GM21390 (cell line): ENCODE data around the gene ZNF827.

Source experiments
- ATAC-seq: cut with Tn5 transposase; IDR thresholded peaks from one replicate; pipeline ENCODE4 v1.9.1; 2021; ENCODE audit not compliant: unreplicated experiment

ZNF827 gene

DNA sequence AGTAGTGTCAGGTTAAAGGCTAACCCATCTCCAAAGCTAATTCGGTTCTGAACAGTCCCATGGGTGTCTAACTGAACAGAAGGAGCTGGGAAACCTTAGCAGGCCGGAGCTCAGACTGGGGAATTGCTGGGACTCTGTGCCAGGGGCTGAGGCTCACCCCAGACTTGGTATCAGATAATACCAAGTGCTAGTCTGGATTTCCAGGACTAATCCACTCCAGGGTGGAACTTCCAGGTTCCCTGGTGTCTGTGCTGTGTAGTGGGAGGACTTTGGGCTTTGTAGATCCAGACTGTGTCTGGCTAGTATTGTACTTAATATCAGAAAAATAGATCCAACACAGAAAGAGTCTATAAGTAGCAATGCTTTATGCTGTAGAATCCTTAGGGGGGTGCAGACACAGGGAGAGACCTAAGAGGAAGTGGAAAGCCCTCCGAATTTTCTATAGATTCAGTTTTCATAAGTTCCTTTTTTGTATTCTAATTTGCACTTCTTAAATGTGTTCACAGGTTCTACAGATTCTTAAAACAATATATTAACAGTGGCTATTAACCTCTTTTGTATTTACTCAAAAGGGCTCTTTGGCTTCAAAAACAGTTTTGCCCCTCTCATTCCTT lies 4.1 kb downstream of the ZNF827 start:
- ATAC-seq: no peak

DNA sequence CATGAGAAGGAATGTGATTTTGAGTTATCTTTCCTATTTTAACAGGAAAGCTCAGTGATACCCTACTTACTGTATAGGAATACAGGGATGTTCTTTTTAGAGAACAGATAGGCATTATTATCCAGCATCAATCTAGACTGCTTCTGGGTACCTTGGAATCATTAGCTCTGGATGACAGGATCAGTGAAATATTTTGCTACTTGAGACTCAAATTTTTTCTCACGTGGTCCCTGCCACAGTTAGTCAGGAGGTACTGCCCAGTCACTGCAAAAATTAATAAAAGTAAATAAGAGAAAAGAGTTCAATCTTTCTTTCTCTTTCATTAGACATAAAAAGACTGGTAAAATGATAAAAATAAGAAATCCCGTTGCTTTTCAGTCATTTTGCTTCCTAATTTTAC lies 5.5 kb downstream of the ZNF827 start:
- ATAC-seq: no peak

DNA sequence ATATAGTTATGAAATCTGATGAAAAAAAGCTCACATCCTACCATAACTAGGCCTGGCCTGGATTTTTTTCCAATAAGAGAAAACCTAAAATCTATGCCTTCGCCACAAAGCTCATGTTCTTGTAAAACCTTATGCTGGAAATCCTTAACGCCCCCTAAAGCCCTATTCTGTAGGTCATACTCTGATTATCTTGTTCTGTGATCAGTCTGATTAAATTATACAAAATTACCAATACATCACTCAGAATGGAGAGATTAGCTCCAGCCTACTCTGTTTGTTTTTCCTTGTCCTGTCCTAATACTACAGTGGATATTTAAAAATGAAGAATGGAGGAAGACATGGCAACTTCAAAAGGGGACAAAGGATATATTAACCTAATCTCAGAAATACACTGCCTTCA lies 7.2 kb downstream of the ZNF827 start:
- ATAC-seq: no peak

DNA sequence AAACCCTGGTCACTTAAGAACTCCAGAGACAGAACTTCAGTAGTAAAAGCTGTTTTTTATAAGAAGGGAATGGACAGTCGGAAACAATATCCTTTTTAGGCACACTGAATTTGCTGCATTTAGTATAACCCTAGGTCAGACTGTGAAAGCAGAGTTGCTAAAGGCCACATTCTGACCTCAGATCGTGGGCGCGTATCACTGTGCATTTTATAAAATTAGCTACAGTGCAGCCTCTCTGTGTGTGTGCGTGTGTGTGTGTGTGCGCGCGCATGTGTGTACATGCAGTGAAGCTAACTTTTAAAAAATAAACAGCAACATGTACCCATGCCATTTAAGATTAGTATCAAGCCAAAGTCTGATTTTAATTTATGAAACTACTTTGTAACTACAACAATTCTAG lies 8.0 kb downstream of the ZNF827 start:
- no peak for ATAC-seq

DNA sequence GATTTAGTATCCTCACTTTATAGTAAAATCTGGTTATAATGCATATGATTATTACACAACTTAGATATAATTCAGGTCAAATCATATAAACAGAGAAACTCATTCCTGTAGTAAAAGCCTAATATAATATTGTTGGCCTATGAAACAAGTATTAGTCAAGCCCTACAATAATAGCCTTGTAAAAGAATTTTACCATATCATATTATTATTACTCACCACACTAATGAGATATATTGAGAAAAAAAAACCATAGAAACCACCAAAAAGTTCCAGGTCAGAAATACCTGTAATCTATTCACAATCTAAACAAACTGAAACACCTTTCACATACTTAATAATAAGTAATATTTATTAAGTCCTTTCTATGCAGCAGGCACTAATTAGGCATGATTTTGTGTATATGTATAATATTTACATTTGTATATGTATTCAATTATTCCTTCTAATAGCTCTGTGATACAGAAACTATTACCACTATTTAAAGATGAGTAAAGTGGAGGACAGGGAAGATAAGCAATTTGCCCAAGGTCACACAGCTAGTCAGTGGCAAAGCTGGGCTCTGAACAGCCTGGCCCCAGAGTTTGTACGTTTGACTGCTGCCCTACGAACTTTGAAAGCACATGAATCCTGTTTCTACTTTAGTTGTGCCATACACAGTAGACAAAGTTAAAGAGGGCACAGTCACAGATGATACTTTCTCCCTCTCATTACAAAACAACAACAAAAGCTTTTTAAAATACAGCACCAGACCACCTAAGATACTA lies 9.0 kb downstream of the ZNF827 start:
- ATAC-seq: no peak

DNA sequence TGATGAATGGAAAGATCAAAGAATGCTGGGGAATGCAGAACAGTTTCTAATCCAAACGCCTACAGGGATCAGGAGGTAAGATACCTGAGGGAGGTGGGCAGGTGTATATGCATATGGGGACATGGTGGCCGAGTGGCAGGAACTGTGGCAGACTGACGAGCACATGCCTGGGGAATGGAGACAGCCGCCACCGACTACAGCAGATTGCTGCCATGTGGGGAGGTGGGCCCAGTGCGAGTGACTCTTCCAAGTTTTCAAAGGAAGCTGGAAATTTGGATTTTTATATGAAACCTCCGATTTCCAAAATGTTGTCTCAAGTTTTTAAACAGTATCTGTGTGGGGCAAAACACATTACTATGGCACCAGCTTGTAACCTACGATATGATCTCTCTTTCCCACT lies 9.9 kb downstream of the ZNF827 start:
- ATAC-seq: no peak

DNA sequence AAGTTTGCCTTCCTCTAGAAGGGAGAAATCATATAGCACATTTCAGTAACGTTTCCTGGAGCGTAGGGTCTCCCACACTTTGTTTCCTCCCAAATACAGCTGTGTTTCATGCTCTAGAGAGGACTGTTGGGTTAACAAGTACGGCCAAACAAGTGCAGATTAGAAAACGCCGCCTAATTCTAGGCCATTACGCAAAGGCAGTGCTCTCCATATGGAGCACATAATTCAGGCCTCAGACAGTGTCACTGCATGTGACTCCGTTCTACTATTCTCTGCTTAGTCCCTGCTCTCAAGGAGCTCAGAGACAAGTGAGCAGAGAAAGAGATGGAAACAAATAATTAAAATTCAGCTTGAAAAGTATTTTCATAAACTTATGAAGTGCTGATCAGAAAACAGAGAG lies 11.6 kb downstream of the ZNF827 start:
- ATAC-seq: no peak

DNA sequence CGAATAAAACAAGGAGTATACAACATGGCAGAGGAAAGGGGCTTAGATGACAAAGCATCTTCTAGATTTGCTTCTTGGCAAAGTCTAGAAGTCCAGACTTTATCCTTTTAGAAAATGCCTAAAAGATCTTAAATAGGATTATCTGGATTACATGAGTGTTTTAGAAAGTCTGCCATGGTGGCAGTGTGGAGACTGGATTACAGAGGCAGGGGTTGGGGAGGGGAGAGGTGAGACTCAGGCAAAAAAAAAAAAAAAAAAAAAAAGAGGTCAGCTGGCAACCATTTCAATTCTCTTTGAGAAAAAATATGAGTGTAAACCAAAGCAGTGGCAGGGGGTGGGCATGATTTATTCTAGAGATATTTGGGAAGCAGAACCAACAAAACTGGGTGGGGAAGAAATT lies 17.4 kb downstream of the ZNF827 start:
- ATAC-seq: no peak

DNA sequence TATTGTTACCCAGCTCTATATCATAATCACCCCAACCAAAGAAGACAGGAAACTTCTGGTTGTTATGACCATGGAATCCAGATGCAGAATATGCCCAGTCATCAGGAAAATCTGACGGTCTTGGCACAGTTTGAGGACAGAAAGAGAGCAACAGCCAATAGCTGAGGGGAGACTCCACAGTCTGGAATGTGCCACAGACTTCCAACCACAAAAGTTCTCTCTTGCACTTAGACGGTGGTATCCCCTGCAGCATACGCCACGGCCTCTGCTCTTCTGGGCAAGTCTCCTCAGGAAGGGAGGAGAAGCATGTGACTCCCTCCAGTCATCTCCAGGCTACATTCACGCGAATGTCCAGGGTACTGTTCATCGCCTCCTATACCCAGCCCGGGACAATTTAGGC lies 18.4 kb downstream of the ZNF827 start:
- ATAC-seq: no peak

DNA sequence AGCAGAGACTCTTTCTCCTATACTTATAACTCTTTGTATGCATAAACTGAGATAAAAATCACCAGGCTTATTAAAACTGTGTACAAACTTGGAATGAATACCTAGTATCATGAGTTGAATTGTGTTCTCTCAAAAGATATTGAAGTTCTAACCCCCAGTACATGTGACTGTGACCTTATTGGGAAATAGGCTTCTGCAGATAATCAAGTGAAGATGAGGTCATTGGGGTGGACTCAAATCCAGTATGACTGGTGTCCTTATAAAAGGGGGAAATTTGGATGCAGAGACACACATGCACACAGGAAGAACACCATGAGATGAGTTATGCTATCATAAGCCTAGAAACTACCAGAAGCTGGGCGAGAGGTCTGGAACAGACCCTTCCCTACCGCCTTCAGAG lies 26.2 kb downstream of the ZNF827 start:
- ATAC-seq: no peak

DNA sequence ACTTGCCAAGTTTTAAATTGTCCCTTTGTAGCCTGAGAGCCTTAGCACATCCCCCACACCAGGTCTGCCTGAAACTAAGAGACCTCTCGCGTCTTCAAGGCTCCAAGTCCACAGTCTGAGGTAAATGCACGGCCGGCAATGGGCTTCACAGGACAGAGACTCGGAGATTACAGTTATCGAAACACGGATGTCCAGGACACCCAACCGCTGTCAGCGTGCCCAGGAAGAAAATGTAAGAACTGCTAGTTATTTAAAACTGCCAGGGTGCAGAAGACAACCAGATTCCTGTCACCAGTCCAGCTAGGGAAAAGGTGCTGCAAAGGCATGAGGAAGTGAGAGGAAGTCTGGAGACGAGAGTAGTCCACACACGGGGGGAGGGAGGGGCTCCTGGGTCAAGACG lies 28.9 kb downstream of the ZNF827 start:
- ATAC-seq: no peak

DNA sequence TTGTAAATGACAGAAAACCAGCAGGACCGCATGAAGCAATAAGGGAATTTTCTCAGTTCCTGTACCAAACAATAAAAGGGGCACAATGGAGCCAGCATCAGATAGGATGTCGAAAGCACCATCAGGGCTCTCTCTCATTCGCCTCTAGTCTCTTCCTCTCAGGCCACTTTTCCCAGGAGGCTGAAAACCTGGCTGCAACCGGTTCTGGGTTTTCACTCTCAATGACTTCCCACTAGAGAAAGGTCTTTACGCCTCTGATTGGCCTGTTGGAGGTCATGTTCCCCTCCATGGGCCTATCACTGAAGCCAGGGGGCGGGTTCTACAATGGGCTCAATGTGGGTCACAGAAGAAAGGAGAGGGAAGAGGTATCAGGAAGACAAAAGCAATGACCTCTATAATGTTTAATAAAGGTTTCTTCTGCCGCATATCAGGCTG lies 29.3 kb downstream of the ZNF827 start:
- ATAC-seq: no peak

DNA sequence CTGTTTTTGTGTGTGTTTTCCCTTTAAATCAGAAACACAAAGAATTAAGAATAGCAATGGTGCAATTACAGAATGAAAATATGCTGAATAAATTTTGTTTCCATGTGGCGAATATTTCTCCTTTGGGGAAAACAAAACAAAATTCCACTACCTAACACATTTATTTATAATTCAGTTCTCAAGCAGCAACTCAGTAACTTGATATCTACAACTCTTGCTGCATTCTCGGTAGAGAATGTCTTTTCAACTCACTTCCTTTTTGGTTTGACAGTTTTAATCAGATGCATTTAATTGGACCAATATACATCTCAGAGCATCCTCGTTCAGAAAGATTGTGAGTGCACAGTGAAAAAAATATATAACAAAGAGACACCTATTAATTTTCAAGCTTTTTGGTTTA lies 30.8 kb downstream of the ZNF827 start:
- ATAC-seq: no peak

DNA sequence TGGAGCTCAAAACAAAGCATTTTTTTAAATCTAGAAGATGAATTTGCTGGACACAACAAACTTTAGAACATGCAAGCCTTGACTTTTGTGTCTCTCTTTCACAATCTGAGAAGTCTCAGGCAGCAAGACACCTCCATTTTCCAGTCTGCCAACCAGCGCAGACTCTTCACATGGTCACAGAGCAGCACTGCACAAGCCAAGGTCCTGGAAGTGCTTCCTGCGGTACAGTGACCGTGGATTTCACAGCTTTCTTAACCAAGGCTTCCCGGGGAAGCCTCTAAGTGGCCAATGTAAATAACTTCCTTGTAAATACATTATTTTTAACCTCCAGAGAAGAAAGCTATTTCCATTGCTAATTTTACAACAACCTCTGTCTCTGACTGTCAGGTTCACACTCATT lies 31.2 kb downstream of the ZNF827 start:
- ATAC-seq: no peak

DNA sequence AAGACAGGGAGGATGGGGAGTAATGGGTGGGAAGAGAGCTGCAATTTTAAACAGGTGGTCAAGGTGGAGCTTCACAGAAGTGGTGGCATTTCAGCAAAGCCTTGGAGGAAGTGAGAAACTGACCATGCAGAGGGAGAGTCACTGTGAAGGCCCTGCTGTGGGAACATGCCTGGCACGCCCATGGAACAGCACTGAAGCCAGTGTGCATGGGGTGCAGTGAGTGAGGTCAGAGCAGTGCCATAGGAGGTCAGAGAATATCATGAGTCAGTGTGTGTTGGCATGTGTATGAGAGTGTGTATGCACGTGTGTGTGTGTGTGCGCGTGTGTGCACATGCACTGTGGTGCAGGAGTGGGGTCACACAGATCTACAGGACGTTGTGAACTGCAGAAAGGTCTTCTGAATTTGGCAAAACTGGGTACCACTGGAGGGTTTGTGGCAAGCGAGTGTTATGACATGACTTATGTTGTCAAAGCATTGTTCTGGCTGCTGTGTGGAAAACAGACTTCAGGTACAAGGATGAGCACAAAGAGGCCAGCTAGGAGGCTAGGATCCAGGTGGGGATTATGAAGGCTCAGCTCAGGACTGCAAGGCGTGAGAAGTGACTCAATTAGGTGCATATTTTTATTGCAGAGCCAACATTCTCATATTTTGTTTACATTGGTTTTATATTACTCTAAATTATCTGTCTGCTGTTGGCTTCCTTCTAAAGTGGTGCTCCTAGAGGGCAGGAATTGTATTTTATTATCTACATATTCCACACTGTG lies 34.0 kb downstream of the ZNF827 start:
- ATAC-seq: no peak

DNA sequence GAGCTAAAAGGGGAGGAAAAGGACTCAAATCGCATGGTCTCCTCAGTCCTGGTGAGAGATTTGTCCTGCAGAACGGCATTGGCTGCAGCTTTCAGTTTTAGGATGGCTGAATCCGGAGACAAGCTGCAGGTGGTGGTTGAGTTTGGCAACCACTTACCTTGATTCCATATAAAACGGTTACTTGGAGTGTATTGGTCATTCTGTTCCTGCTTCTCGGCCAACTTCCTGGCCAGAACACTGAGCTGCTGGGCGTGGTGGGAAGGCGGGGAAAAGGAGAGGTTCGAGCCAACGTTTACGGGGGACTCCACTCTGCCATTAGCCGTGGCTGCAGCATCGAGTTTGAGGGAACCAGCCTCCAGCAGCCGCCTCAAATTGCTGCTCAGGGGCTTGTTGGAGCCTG lies 36.1 kb downstream of the ZNF827 start:
- ATAC-seq: no peak

DNA sequence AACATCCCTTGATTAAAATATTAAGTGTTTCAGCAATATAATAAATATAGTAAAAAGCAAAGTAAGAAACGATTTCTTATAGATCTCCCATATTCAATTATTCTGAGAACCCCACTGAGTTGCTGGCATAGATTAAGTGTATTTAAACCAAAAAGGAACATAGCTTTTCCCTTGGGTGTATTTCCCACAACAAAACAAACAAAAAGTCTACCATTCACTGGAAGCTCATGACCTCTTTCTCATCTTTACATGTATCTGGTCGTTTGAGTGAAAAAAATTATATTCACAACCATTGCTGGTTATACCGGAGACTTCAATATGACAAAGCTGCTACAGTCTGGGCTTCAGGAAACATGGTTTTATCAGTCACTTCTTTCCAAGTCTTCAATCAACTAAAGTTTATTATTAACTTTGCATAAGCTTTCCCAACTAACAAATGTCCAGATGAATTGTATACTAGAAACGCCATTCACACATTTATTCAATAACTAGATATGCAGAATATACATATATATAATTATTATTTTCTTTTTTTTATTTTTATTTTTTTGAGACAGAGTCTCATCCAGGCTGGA lies 38.6 kb downstream of the ZNF827 start:
- ATAC-seq: no peak

DNA sequence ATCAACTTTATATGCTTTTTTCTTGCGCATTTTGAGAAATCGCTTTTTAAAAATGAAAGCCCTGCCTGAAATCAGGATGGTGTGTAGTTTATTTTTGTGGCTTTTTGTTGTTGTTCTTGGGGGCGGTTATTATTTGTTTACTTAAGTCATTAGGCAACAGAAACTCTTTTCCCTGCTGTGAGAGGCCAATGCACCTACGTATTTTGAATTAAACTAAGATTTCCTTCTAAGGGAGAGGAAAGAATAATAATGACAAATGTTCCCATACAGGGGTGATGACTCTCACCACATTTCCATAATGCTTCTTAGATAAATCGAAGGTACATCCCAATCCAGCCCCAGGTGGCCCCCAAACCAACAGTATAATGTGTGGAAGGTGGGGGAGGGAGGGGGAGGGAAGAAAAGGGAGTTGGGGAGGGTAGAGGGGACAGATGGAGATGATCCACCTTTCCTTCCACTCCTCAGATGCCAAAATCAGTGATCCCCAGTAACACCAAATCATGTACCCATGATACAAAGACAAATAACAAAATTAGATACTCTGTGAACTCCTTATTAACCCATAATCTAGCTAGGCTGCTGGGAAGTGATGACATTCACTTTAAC lies 39.6 kb downstream of the ZNF827 start:
- ATAC-seq: no peak

DNA sequence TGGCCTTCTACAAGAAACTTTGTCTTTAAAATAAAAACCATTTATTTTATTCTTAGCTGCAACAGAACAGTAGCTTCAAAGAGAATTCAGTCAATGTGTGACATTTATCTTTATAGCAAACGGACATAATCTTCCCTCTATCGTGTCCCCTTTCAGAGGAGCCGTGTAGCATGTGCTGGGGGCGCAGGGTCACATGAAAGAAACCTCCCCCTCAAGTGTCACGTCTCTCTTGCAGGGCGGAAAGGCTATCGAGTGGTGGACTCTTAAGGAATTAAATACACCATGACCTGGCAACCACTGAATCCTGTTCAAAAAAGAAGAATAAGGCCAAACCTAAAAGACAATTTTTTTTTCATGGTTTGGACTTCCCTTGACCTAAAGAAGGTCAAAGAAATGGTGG lies 40.2 kb downstream of the ZNF827 start:
- no peak for ATAC-seq

DNA sequence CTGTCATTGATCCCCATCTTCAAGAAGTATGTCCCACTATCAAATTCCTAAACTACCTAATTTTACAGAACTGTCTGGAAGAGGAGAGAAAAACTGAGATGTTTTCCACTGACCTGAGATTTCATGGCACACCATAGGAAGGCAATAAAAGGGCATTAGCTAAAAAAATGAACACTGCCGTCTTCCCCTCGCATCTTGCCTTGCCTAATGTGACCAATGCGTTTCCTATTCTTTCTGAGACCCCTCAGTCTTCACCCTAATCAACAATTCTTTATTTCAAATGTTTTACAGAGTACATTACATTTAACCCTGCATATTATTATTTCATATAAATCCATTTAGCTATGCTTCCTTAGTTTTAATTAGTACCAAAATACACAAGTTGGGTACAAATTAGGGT lies 43.6 kb downstream of the ZNF827 start:
- ATAC-seq: no peak

DNA sequence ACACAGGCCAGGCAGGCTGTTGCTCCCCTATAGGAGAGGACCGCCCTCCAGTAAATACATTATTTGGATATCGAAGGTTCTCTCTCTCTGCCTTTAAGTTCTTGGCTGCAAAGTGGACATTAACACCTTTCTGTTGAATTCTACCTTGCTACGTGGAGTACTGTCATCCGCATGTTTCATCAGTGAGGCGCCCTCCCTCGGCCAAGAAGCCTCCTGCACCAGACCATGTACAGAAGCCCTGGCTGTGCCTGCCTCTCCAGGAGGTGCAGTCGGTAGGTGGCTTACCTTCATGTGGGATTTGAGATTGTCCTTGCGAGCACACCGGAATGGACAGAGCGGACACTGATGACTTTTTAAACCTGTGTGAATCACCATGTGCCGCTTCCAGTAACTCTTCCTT lies 46.7 kb downstream of the ZNF827 start:
- no peak for ATAC-seq
